ENCODE measurements around the gene LHFPL2. TPM values are rescaled to one million over a fixed set of nuclear protein-coding genes. Genes with fewer than 3 reads are reported as not detected.

The LHFPL2 gene
- polyA plus RNA-seq, 3 donors = 3.7 to 11.6 (median 7.3) TPM

DNA sequence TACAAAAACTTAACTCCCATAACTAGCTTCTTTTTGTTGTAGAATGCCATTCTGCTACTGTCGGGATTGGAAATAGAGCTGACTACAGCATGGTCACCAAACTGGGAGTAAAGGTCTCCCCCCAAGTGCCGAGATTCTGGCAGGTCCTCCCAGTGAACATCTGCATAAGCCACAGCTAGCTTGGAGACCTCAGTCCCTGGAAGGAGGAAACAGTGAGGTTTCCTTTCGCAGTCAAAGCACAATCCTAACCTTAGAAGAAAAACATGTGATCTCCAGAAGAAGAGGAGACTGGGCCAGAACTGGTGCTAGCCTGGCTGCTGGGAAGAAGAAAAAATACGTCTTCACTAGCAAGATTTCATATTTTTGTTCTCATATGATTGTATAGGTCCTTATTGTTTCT lies 160.7 kb downstream of the LHFPL2 start:
- Mint-ChIP-seq H3K9me3 (no peaks in the 10 kb centered on the region), H3K36me3 (peaks cover 51 to 53% of the 10 kb centered on the region in 2 donors), H3K4me1 (peaks cover 61% of the 10 kb centered on the region), H3K27me3 (ENCODE audit: low read depth in 3 of 3) (peaks cover 0 to 2% (median 0%) of the 10 kb centered on the region in 3 donors), H3K27ac (no peak overlapping the region), H3K4me3 (no peak overlapping the region)
- Histone ChIP-seq H3K27me3 (ENCODE audit: control insufficient read depth in 2 of 2, insufficient read depth in 2 of 2, low read length in 2 of 2) (no peaks in the 10 kb centered on the region), H3K79me2 (ENCODE audit: insufficient read depth, low read length) (peaks cover 7% of the 10 kb centered on the region), H3K4me2 (replicated peaks; ENCODE audit: extremely low read depth, low read length, poor library complexity, severe bottlenecking) (no peak overlapping the region), H3K4me1 (ENCODE audit: control insufficient read depth in 1 of 2, insufficient read depth in 2 of 2, low read length in 2 of 2) (peaks cover 40 to 46% of the 10 kb centered on the region in 2 donors), H3K4me3 (replicated peaks in 1 of 3; ENCODE audit: low read depth in 2 of 3, low read length in 3 of 3) (no peak overlapping the region), H3K36me3 (replicated peaks in 1 of 2; ENCODE audit: control insufficient read depth in 1 of 2, insufficient read depth in 2 of 2, low read length in 2 of 2) (peaks cover 9 to 31% of the 10 kb centered on the region in 2 donors), H3K9ac (ENCODE audit: insufficient read depth, low read length, poor library complexity, severe bottlenecking) (no peak overlapping the region), H4K20me1 (ENCODE audit: insufficient read depth, low read length) (peaks cover 5% of the 10 kb centered on the region), H3K27ac (ENCODE audit: low read depth in 1 of 2, low read length in 2 of 2) (no peak overlapping the region), H3K9me3 (replicated peaks in 1 of 2; ENCODE audit: control insufficient read depth in 1 of 2, insufficient read depth in 1 of 2, low read length in 2 of 2) (no peaks in the 10 kb centered on the region), H2AFZ (ENCODE audit: insufficient read depth, low read depth, low read length, poor library complexity, severe bottlenecking) (no peak overlapping the region)
- DNase-seq = no peak
- TF ChIP-seq, protein P1, sequence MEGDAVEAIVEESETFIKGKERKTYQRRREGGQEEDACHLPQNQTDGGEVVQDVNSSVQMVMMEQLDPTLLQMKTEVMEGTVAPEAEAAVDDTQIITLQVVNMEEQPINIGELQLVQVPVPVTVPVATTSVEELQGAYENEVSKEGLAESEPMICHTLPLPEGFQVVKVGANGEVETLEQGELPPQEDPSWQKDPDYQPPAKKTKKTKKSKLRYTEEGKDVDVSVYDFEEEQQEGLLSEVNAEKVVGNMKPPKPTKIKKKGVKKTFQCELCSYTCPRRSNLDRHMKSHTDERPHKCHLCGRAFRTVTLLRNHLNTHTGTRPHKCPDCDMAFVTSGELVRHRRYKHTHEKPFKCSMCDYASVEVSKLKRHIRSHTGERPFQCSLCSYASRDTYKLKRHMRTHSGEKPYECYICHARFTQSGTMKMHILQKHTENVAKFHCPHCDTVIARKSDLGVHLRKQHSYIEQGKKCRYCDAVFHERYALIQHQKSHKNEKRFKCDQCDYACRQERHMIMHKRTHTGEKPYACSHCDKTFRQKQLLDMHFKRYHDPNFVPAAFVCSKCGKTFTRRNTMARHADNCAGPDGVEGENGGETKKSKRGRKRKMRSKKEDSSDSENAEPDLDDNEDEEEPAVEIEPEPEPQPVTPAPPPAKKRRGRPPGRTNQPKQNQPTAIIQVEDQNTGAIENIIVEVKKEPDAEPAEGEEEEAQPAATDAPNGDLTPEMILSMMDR (IDR thresholded peaks at IDR 0.05) = no peak
- intact Hi-C loops (cut with micrococcal nuclease) = loop anchor here in 1 of 2 donors (10.0 kb wide), 2 partner anchors 107 to 287 kb away; no protein-coding TSS in a partner anchor
- WGBS (ENCODE audit: insufficient coverage) = 0% methylated on average over 1 of the region's 4 CpGs

DNA sequence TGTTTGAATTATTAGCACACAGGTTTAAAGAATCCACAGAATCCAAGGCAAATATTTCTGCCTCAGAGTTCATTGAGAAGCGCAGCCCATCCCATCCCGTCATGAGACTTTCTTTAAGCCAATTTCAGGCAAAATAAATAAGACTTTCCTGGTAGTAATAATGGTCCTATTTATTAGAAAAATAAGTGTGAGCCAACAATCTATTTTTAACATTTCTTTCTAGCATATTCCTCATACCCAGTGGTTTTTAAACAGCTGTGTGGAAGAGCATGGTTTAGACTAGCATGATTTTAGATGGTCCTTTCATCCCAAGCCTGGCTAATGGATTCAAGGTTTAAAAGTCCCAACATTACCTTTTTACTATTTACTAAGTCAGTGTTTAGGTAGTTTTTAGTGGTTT lies 162.4 kb downstream of the LHFPL2 start:
- Histone ChIP-seq H3K9me3 (replicated peaks in 1 of 2; ENCODE audit: control insufficient read depth in 1 of 2, insufficient read depth in 1 of 2, low read length in 2 of 2) (no peaks in the 10 kb centered on the region), H3K79me2 (ENCODE audit: insufficient read depth, low read length) (peaks cover 7% of the 10 kb centered on the region), H4K20me1 (ENCODE audit: insufficient read depth, low read length) (no peaks in the 10 kb centered on the region), H2AFZ (ENCODE audit: insufficient read depth, low read depth, low read length, poor library complexity, severe bottlenecking) (no peak overlapping the region), H3K4me1 (ENCODE audit: control insufficient read depth in 1 of 2, insufficient read depth in 2 of 2, low read length in 2 of 2) (peaks cover 41 to 51% of the 10 kb centered on the region in 2 donors), H3K27me3 (ENCODE audit: control insufficient read depth in 2 of 2, insufficient read depth in 2 of 2, low read length in 2 of 2) (no peaks in the 10 kb centered on the region), H3K4me2 (replicated peaks; ENCODE audit: extremely low read depth, low read length, poor library complexity, severe bottlenecking) (no peak overlapping the region), H3K36me3 (replicated peaks in 1 of 2; ENCODE audit: control insufficient read depth in 1 of 2, insufficient read depth in 2 of 2, low read length in 2 of 2) (peaks cover 9 to 31% of the 10 kb centered on the region in 2 donors), H3K9ac (ENCODE audit: insufficient read depth, low read length, poor library complexity, severe bottlenecking) (no peak overlapping the region), H3K27ac (ENCODE audit: low read depth in 1 of 2, low read length in 2 of 2) (no peak overlapping the region), H3K4me3 (replicated peaks in 1 of 3; ENCODE audit: low read depth in 2 of 3, low read length in 3 of 3) (no peak overlapping the region)
- intact Hi-C loops (cut with micrococcal nuclease) = loop anchor here in 1 of 2 donors (10.0 kb wide), 2 partner anchors 109 to 289 kb away; no protein-coding TSS in a partner anchor
- DNase-seq = no peak
- Mint-ChIP-seq H3K9me3 (no peaks in the 10 kb centered on the region), H3K4me1 (peaks cover 60% of the 10 kb centered on the region), H3K4me3 (no peak overlapping the region), H3K36me3 (peaks cover 49 to 55% of the 10 kb centered on the region in 2 donors), H3K27ac (peak overlapping the region in 1 of 7 donors; percentile 3), H3K27me3 (ENCODE audit: low read depth in 3 of 3) (peaks cover 0 to 2% (median 0%) of the 10 kb centered on the region in 3 donors)
- no CpG with 5 or more reads among the region's 2 CpGs for WGBS (ENCODE audit: insufficient coverage)
- TF ChIP-seq, protein P1 (IDR thresholded peaks at IDR 0.05) = no peak

Data from CD14-positive monocyte (primary cell).